Loucy (cell line): Measurements from ENCODE around the gene AKAP6.

ENCODE experiments used
- H2AFZ ChIP-seq: fragments of 200-600 bp; sonication (generic); 2 replicates; pipeline ENCODE4 v1.6.0; 2016; ENCODE audit warnings: antibody characterized with exemption, mild to moderate bottlenecking, low read length, moderate library complexity
- H3F3A ChIP-seq: fragments of 200-600 bp; 2 replicates; pipeline ENCODE4 v1.6.0; 2016; ENCODE audit warnings: antibody characterized with exemption, low read depth, mild to moderate bottlenecking
- H3K27me3 ChIP-seq: fragments of 200-600 bp; sonication (generic); 2 replicates; pipeline ENCODE4 v1.6.1; 2014; ENCODE audit warnings: low read length, mild to moderate bottlenecking; ENCODE audit not compliant: insufficient read depth, poor library complexity, severe bottlenecking
- H3K36me3 ChIP-seq: fragments of 200-600 bp; sonication (generic); 2 replicates; pipeline ENCODE4 v1.6.1; 2016; ENCODE audit warnings: low read length; ENCODE audit not compliant: insufficient read depth
- H3K4me1 ChIP-seq: fragments of 200-600 bp; sonication (generic); 2 replicates; pipeline ENCODE4 v1.5.1; 2014; ENCODE audit warnings: low read length, mild to moderate bottlenecking; ENCODE audit not compliant: insufficient read depth, poor library complexity, severe bottlenecking
- H3K4me2 ChIP-seq: fragments of 200-600 bp; sonication (generic); 2 replicates; pipeline ENCODE4 v1.6.0; 2014; ENCODE audit warnings: antibody characterized with exemption, low read length, low read depth, mild to moderate bottlenecking; ENCODE audit not compliant: poor library complexity, severe bottlenecking
- H3K4me3 ChIP-seq: fragments of 200-600 bp; sonication (generic); 2 replicates; pipeline ENCODE4 v1.5.1; 2014; ENCODE audit warnings: low read length, mild to moderate bottlenecking, mixed read lengths; ENCODE audit not compliant: poor library complexity, severe bottlenecking
- H3K79me2 ChIP-seq: fragments of 200-600 bp; sonication (generic); 2 replicates; pipeline ENCODE4 v1.6.1; 2014; ENCODE audit warnings: low read length; ENCODE audit not compliant: insufficient read depth
- H3K9ac ChIP-seq: fragments of 200-600 bp; sonication (generic); 2 replicates; pipeline ENCODE4 v1.6.0; 2014; ENCODE audit warnings: mild to moderate bottlenecking, low read depth, low read length, moderate library complexity; ENCODE audit not compliant: poor library complexity, severe bottlenecking
- H3K9me2 ChIP-seq: fragments of 200-600 bp; sonication (generic); replicated peaks from 2 replicates; pipeline ENCODE4 v1.6.1; 2016; ENCODE audit warnings: low read depth, low read length, mixed read lengths
- H3K9me3 ChIP-seq: fragments of 200-600 bp; sonication (generic); 2 replicates; pipeline ENCODE4 v1.6.1; 2014; ENCODE audit warnings: mild to moderate bottlenecking, antibody characterized with exemption, low read length, low read depth; ENCODE audit not compliant: insufficient read depth
- H4K20me1 ChIP-seq: fragments of 200-600 bp; sonication (generic); 2 replicates; pipeline ENCODE4 v1.6.0; 2014; ENCODE audit warnings: antibody characterized with exemption, low read length, mild to moderate bottlenecking; ENCODE audit not compliant: insufficient read depth, poor library complexity, severe bottlenecking
- EZH2phosphoT487 ChIP-seq: fragments of 200-600 bp; IDR thresholded peaks from 2 replicates; pipeline ENCODE4 v1.6.1; 2018; ENCODE audit warnings: antibody characterized with exemption, mild to moderate bottlenecking, moderate library complexity, borderline replicate concordance
- TF ChIP-seq, protein P1 (sequence below): fragments of 200-600 bp; sonication (generic); conservative IDR thresholded peaks from 2 replicates; pipeline ENCODE4 v1.5.1; 2014; ENCODE audit warnings: mild to moderate bottlenecking, antibody characterized with exemption, low read length

Gene AKAP6

DNA sequence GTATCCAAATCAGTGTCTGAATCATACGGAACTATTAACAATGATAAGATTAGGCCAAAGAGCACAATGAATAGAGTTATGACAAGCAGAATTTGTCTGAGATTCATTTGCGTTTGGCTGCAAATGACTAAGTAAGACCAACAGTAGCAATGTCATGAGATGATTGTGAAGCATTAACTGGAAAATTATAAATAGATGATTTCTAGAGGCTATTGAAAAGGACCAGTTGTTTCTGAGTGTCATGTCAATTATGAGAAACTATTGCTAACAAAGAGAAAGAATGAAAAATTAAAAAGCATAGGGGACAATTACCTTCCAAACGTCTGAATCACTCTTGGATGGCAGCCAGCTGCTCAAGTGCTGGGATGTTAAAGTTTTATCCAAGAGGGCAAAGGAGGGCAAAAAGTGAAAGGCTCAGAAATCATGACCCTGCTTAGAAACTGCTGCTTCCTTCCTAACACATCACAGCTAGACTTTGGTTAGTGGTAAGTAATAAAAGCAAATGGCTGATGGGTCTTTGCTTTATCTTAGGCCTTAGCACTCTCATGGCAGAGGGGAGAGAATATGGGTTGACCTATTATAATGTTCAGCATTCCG, 89.0 kb downstream of the AKAP6 start:
- Histone ChIP-seq H3K4me1 (peaks cover 49% of the 10 kb centered on the region), H3K4me3 (no peak overlapping the region), H3K27me3 (no peaks in the 10 kb centered on the region), H3K9me3 (peaks cover 8% of the 10 kb centered on the region; the same call in 1 of the 2 replicates), H3F3A (no peaks in the 10 kb centered on the region), H3K79me2 (no peaks in the 10 kb centered on the region), H4K20me1 (no peaks in the 10 kb centered on the region), H3K9ac (no peak overlapping the region), H3K4me2 (peak overlapping the region; percentile 39), H2AFZ (peak overlapping the region; percentile 54), H3K9me2 (no peaks in the 10 kb centered on the region), H3K36me3 (no peaks in the 10 kb centered on the region)
- TF ChIP-seq EZH2phosphoT487, result no peak
- TF ChIP-seq, protein P1, sequence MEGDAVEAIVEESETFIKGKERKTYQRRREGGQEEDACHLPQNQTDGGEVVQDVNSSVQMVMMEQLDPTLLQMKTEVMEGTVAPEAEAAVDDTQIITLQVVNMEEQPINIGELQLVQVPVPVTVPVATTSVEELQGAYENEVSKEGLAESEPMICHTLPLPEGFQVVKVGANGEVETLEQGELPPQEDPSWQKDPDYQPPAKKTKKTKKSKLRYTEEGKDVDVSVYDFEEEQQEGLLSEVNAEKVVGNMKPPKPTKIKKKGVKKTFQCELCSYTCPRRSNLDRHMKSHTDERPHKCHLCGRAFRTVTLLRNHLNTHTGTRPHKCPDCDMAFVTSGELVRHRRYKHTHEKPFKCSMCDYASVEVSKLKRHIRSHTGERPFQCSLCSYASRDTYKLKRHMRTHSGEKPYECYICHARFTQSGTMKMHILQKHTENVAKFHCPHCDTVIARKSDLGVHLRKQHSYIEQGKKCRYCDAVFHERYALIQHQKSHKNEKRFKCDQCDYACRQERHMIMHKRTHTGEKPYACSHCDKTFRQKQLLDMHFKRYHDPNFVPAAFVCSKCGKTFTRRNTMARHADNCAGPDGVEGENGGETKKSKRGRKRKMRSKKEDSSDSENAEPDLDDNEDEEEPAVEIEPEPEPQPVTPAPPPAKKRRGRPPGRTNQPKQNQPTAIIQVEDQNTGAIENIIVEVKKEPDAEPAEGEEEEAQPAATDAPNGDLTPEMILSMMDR, result no peak

DNA sequence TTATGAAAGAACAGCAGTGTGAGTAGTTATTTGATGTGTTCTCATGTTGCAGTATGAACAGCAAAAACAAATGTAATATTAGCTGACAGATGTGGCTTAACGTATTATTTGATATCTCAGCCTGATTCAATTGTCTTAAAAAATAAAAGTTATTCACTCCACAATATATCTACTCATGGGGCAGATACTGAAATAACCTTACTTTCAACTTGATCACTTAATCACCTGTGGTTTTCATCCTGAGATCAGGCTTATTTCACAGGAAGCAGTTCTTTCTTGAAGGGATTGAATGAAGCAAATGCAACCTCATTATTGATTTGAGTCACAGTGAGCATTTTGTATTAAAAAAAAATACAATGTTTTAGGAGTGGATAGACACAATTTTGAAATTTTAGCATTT, 90.3 kb downstream of the AKAP6 start:
- Histone ChIP-seq H3K36me3 (no peaks in the 10 kb centered on the region), H3K4me2 (no peak overlapping the region), H3K9me2 (no peaks in the 10 kb centered on the region), H3K4me1 (peaks cover 38% of the 10 kb centered on the region), H3K9ac (no peak overlapping the region), H4K20me1 (no peaks in the 10 kb centered on the region), H3K4me3 (no peak overlapping the region), H3K79me2 (no peaks in the 10 kb centered on the region), H3F3A (no peaks in the 10 kb centered on the region), H3K27me3 (no peaks in the 10 kb centered on the region), H2AFZ (no peak overlapping the region), H3K9me3 (peaks cover 13% of the 10 kb centered on the region; the same call in 1 of the 2 replicates)
- TF ChIP-seq, protein P1, result no peak
- TF ChIP-seq EZH2phosphoT487, result no peak

DNA sequence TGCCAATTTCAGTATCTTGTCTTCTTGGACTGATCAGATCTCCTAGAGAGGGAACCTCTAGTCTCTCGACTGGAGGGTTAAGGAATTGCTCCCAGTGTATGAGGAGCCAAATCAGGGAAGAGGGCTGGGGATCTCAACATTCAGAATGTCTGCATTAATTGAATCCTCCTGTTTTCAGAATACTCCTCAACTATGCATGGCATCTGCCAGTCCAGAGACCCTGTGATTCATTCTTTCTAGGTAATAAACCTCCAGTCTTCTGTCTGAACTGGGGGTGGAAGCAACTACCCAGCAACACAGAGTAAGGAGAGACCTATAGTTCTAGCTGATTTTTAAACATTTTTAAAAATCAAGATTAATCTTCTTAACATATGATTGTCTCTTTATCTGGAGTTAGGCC, 92.7 kb downstream of the AKAP6 start:
- H3F3A ChIP-seq, result no peaks in the 10 kb centered on the region
- no peak overlapping the region for H3K9ac ChIP-seq
- H3K4me2 ChIP-seq, result no peak overlapping the region
- peaks cover 13% of the 10 kb centered on the region; the same call in 1 of the 2 replicates for H3K9me3 ChIP-seq
- TF ChIP-seq, protein P1, result no peak
- TF ChIP-seq EZH2phosphoT487, result no peak
- no peaks in the 10 kb centered on the region for H4K20me1 ChIP-seq
- H2AFZ ChIP-seq, result no peak overlapping the region
- H3K9me2 ChIP-seq, result no peaks in the 10 kb centered on the region
- H3K4me3 ChIP-seq, result no peak overlapping the region
- H3K36me3 ChIP-seq, result no peaks in the 10 kb centered on the region
- H3K79me2 ChIP-seq, result no peaks in the 10 kb centered on the region
- peaks cover 33% of the 10 kb centered on the region for H3K4me1 ChIP-seq
- no peaks in the 10 kb centered on the region for H3K27me3 ChIP-seq
